GM21526 (cell line): Measurements from ENCODE around the gene NFYC.

Source experiments
- ATAC-seq: cut with Tn5 transposase; IDR thresholded peaks from one replicate; pipeline ENCODE4 v1.9.1; 2021; ENCODE audit warnings: moderate library complexity; ENCODE audit not compliant: unreplicated experiment, low FRiP score

Gene NFYC

GRCh38 chr1:40817791-40818263, 126.3 kb downstream of the NFYC start:
- ATAC-seq = no peak

GRCh38 chr1:40818264-40818961, 126.9 kb downstream of the NFYC start:
- ATAC-seq = no peak

GRCh38 chr1:40819101-40819500, 127.6 kb downstream of the NFYC start:
- ATAC-seq = no peak

- no peak for ATAC-seq
These were observed 128.8 kb downstream of the NFYC start for GRCh38 chr1:40820251-40820797.
